IMR-90 (cell line): ENCODE results near the gene URB1. TPM values are rescaled to one million over a fixed set of nuclear protein-coding genes. Genes with fewer than 3 reads are reported as not detected.

Experiments used
- ATAC-seq: fragments of 200-7000 bp; cut with Tn5 transposase; 2 replicates; pipeline ENCODE4 v1.9.1; 2020; ENCODE audit warnings: low read depth, mild to moderate bottlenecking, moderate library complexity
- BruUV-seq: library from RNA; stranded (reverse); fragments of 400-500 nt; replicated peaks from 2 replicates; lab custom pipeline; 2021; lab: Mats Ljungman, UMichigan
- CTCF ChIA-PET: fragments of 300-600 bp; formaldehyde crosslinking; extraction: SDS; loops from one replicate; lab custom pipeline; 2021; ENCODE audit warnings: antibody characterized with exemption; lab: Yijun Ruan, JAX
- POLR2A ChIA-PET: fragments of 300-600 bp; sonication (Branson Sonifier 250); formaldehyde crosslinking; loops from one replicate; lab custom pipeline; 2022; ENCODE audit warnings: antibody characterized with exemption; ENCODE audit not compliant: unreplicated experiment; lab: Charles Lee
- DNase-seq: peaks from one replicate; pipeline ENCODE4 v3.0.0; 2013
- H2AFZ ChIP-seq: replicated peaks from 2 replicates; pipeline ENCODE3; 2013; ENCODE audit warnings: low read length, mild to moderate bottlenecking; ENCODE audit not compliant: poor library complexity
- H2AK5ac ChIP-seq: 2 replicates; pipeline ENCODE4 v1.6.1; 2013; ENCODE audit warnings: low read depth, low read length, inconsistent platforms
- H2AK9ac ChIP-seq: replicated peaks from 2 replicates; pipeline ENCODE3; 2013; ENCODE audit warnings: mild to moderate bottlenecking, low read depth, low read length, moderate library complexity; ENCODE audit not compliant: poor library complexity
- H2BK120ac ChIP-seq: 2 replicates; pipeline ENCODE4 v1.6.1; 2013; ENCODE audit warnings: low read depth, low read length, inconsistent platforms
- H2BK15ac ChIP-seq: 3 replicates; pipeline ENCODE4 v1.6.1; 2013; ENCODE audit warnings: low read depth, low read length, inconsistent platforms
- H2BK20ac ChIP-seq: 2 replicates; pipeline ENCODE4 v1.6.1; 2013; ENCODE audit warnings: low read depth, mild to moderate bottlenecking, inconsistent platforms, low read length, moderate library complexity
- H2BK5ac ChIP-seq: 2 replicates; pipeline ENCODE4 v1.6.1; 2013; ENCODE audit warnings: mild to moderate bottlenecking, low read depth, low read length, inconsistent platforms; ENCODE audit not compliant: poor library complexity, severe bottlenecking
- H3K14ac ChIP-seq: replicated peaks from 2 replicates; pipeline ENCODE4 v1.6.1; 2013; ENCODE audit warnings: low read depth, low read length, inconsistent platforms
- H3K18ac ChIP-seq: 2 replicates; pipeline ENCODE4 v1.6.1; 2013; ENCODE audit warnings: low read depth, low read length, control low read depth
- H3K23ac ChIP-seq: 2 replicates; pipeline ENCODE4 v1.6.1; 2013; ENCODE audit warnings: low read depth, low read length, inconsistent platforms
- H3K27ac ChIP-seq: 2 replicates; pipeline ENCODE4 v1.5.1; 2013; ENCODE audit warnings: mild to moderate bottlenecking, control low read depth, low read length; ENCODE audit not compliant: insufficient read depth
- H3K27me3 ChIP-seq: 2 replicates; pipeline ENCODE4 v1.6.1; 2013; ENCODE audit warnings: low read length; ENCODE audit not compliant: control insufficient read depth, insufficient read depth
- H3K36me3 ChIP-seq: 2 replicates; pipeline ENCODE4 v1.6.1; 2013; ENCODE audit warnings: low read length, mixed read lengths; ENCODE audit not compliant: control insufficient read depth, insufficient read depth
- H3K4ac ChIP-seq: 2 replicates; pipeline ENCODE4 v1.6.1; 2013; ENCODE audit warnings: low read depth, low read length, inconsistent platforms
- H3K4me1 ChIP-seq: 2 replicates; pipeline ENCODE4 v1.6.1; 2013; ENCODE audit warnings: low read length, mixed read lengths; ENCODE audit not compliant: control insufficient read depth, insufficient read depth
- H3K4me2 ChIP-seq: 2 replicates; pipeline ENCODE4 v1.6.1; 2013; ENCODE audit warnings: low read depth, mild to moderate bottlenecking, control low read depth, low read length, moderate library complexity
- H3K4me3 ChIP-seq: 2 replicates; pipeline ENCODE4 v1.5.1; 2013; ENCODE audit warnings: low read depth, mild to moderate bottlenecking, control low read depth, low read length, moderate library complexity; ENCODE audit not compliant: insufficient read depth
- H3K56ac ChIP-seq: 2 replicates; pipeline ENCODE4 v1.6.1; 2013; ENCODE audit warnings: low read length, inconsistent platforms; ENCODE audit not compliant: insufficient read depth; ENCODE audit errors: extremely low read depth
- H3K79me1 ChIP-seq, 2 experiments: 2 replicates each; pipeline ENCODE4 v1.6.1; 2013; ENCODE audit warnings: low read length in 2 of 2, inconsistent platforms in 1 of 2, low read depth in 1 of 2
- H3K9ac ChIP-seq: 2 replicates; pipeline ENCODE4 v1.6.1; 2013; ENCODE audit warnings: low read depth, low read length, control low read depth
- H3K9me1 ChIP-seq: 2 replicates; pipeline ENCODE4 v1.6.1; 2013; ENCODE audit warnings: low read length, inconsistent platforms; ENCODE audit not compliant: insufficient read depth
- H3K9me3 ChIP-seq: 2 replicates; pipeline ENCODE4 v1.6.1; 2013; ENCODE audit warnings: low read length; ENCODE audit not compliant: control insufficient read depth, insufficient read depth
- H4K20me1 ChIP-seq: 2 replicates; pipeline ENCODE4 v1.6.1; 2013; ENCODE audit warnings: low read length, inconsistent platforms; ENCODE audit not compliant: insufficient read depth
- H4K5ac ChIP-seq: 2 replicates; pipeline ENCODE4 v1.6.1; 2013; ENCODE audit warnings: mild to moderate bottlenecking, low read depth, low read length, control low read depth
- H4K8ac ChIP-seq, 2 experiments: 2 replicates each; pipeline ENCODE4 v1.6.1; 2013; ENCODE audit warnings: low read depth in 2 of 2, low read length in 2 of 2, control low read depth in 1 of 2, inconsistent platforms in 1 of 2
- H4K91ac ChIP-seq: 2 replicates; pipeline ENCODE4 v1.6.1; 2013; ENCODE audit warnings: low read depth, low read length, inconsistent platforms; ENCODE audit not compliant: insufficient read depth
- WGBS, 2 experiments: methylation state at CpG; one replicate each; pipeline versions ENCODE4 v1.1.5 to v1.1.7; 2013; ENCODE audit warnings: missing lambda C conversion rate in 2 of 2; ENCODE audit not compliant: insufficient read length in 1 of 2; ENCODE audit errors: extremely low coverage in 2 of 2; 5-methylcytosine and 5-hydroxymethylcytosine counted together
- dilution Hi-C: fragments of 300-500 bp; cut with HindIII; formaldehyde crosslinking; loops from one replicate; pipeline ENCODE4 v1.14.3; 2018; ENCODE audit warnings: low sequenced_read_pairs; ENCODE audit not compliant: unreplicated experiment
- in situ Hi-C: fragments of 300-500 bp; cut with MboI; formaldehyde crosslinking; loops from 3 replicates; pipeline ENCODE4 v1.14.3; 2019; ENCODE audit warnings: low sequenced_read_pairs, inconsistent platforms, mixed read lengths
- intact Hi-C: fragments of 100-400 bp; cut with micrococcal nuclease; formaldehyde crosslinking; loops from 2 replicates; pipeline ENCODE4 v1.10.0; 2022
- polyA plus RNA-seq, 3 experiments: library from polyadenylated mRNA; depleted of rRNA; stranded (reverse); fragments of >200 nt; gene quantifications; 2 replicates each; pipeline ENCODE4 v1.2.3, GENCODE V29; 2012; ENCODE audit warnings: low replicate concordance in 1 of 3
- total RNA-seq: library from RNA; depleted of rRNA; stranded (reverse); fragments of >200 nt; gene quantifications from 2 replicates; pipeline ENCODE4 v1.2.3, GENCODE V29; 2012
- TF ChIP-seq, protein P1 (sequence below): fragments of 150-350 bp; IDR thresholded peaks from 2 replicates; pipeline ENCODE4 v1.6.1; 2017; ENCODE audit warnings: mild to moderate bottlenecking, antibody characterized with exemption, low read length, low read depth

The URB1 gene
- total and polyA plus RNA-seq, 2 of the 4 experiments (the other 2 are of a cell fraction): 9.2 to 12.7 TPM

DNA sequence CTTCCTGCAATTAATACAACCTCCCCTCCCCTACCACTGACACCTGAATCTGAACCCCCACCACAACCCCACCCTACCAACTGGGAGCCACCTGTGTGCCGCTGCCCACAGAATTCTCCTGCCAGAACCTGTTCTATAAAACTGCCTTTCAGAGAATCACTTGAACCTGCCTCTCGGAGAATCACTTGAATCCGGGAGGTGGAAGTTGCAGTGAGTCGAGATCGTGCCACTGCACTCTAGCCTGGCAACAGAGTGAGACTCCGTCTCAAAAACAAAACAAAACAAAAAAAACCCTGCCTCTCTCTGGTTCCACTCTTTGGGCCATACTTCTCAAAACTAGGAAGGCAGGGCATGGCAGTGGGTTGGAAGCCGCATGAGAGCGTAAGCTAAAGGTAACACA, 5.7 kb downstream of the URB1 start:
- Histone ChIP-seq H3K4ac (no peak overlapping the region), H4K5ac (no peak overlapping the region), H3K4me1 (peaks cover 13% of the 10 kb centered on the region), H3K27me3 (no peaks in the 10 kb centered on the region), H4K8ac (no peak overlapping the region), H3K9me3 (no peaks in the 10 kb centered on the region), H2AK9ac (no peak overlapping the region), H3K9me1 (peaks cover 10% of the 10 kb centered on the region), H3K36me3 (peaks cover 25% of the 10 kb centered on the region), H4K20me1 (peaks cover 47% of the 10 kb centered on the region), H3K4me2 (no peak overlapping the region), H3K9ac (no peak overlapping the region), H2BK120ac (no peak overlapping the region), H4K91ac (no peak overlapping the region), H3K23ac (no peak overlapping the region), H3K18ac (no peak overlapping the region), H2AFZ (no peak overlapping the region), H2BK5ac (no peak overlapping the region), H3K56ac (no peak overlapping the region), H2BK15ac (no peak overlapping the region), H3K4me3 (no peak overlapping the region), H3K27ac (no peak overlapping the region), H2BK20ac (no peak overlapping the region), H3K14ac (no peak overlapping the region), H2AK5ac (no peak overlapping the region), H3K79me1 (peaks cover 28 to 81% of the 10 kb centered on the region in 2 experiments; a peak in 3 of 4 replicates)
- ChIA-PET CTCF (interaction anchor here (1.4 kb wide), 1 partner anchor 214 kb away, joined by 3 read pairs; no protein-coding TSS in a partner anchor), POLR2A (interaction anchor here (0.5 kb wide), 1 partner anchor 214 kb away, joined by 3 read pairs; no protein-coding TSS in a partner anchor)
- intact Hi-C loops: no loop called here
- no TSS peak for BruUV-seq
- WGBS, 2 experiments: 100% methylated on average over 3 of the region's 8 CpGs; no CpG with 5 or more reads in 1 of the 2 experiments
- dilution Hi-C loops: no loop called here
- TF ChIP-seq, protein P1, sequence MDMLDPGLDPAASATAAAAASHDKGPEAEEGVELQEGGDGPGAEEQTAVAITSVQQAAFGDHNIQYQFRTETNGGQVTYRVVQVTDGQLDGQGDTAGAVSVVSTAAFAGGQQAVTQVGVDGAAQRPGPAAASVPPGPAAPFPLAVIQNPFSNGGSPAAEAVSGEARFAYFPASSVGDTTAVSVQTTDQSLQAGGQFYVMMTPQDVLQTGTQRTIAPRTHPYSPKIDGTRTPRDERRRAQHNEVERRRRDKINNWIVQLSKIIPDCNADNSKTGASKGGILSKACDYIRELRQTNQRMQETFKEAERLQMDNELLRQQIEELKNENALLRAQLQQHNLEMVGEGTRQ: no peak
- ATAC-seq (no peak), DNase-seq (no peak)
- in situ Hi-C loops: loop anchor here (25.0 kb wide), 1 partner anchor 350 kb away; the partner anchor contains the start of gene SYNJ1
